H1 (cell line): ENCODE measurements around the gene GALE. TPM values are rescaled to one million over a fixed set of nuclear protein-coding genes. Genes with fewer than 3 reads are reported as not detected.

ENCODE experiments used
- CTCF ChIA-PET: fragments of 300-600 bp; sonication (Branson Sonifier 250); formaldehyde crosslinking; loops from one replicate; lab custom pipeline; 2021; ENCODE audit not compliant: partially characterized antibody; lab: Charles Lee
- POLR2A ChIA-PET: fragments of 300-600 bp; sonication (Branson Sonifier 250); formaldehyde crosslinking; loops from one replicate; lab custom pipeline; 2021; ENCODE audit warnings: inconsistent platforms; ENCODE audit not compliant: partially characterized antibody; lab: Charles Lee
- DNase-seq, 2 experiments: peaks; one replicate each; pipeline versions ENCODE4 v3.0.0 to v3.0.0-alpha.2; 2010 to 2022; ENCODE audit warnings: low spot score in 2 of 2, low read depth in 1 of 2, mixed read lengths in 1 of 2
- FAIRE-seq: peaks from 2 replicates; lab custom pipeline; 2011; peaks lifted over from hg19 to GRCh38; lab: Jason Lieb, UNC
- H2AFZ ChIP-seq: 2 replicates; pipeline ENCODE4 v1.8.1; 2012; ENCODE audit warnings: low read length, inconsistent platforms
- H2AK5ac ChIP-seq: 2 replicates; pipeline ENCODE4 v1.6.1; 2013; ENCODE audit warnings: low read depth, low read length
- H2BK120ac ChIP-seq: replicated peaks from 2 replicates; pipeline ENCODE3; 2013; ENCODE audit warnings: low read depth, low read length, inconsistent platforms
- H2BK12ac ChIP-seq: 2 replicates; pipeline ENCODE4 v1.6.1; 2013; ENCODE audit warnings: low read depth, low read length
- H2BK15ac ChIP-seq: 2 replicates; pipeline ENCODE4 v1.6.1; 2013; ENCODE audit warnings: low read length
- H2BK20ac ChIP-seq: 2 replicates; pipeline ENCODE4 v1.6.1; 2013; ENCODE audit warnings: low read length
- H2BK5ac ChIP-seq: 2 replicates; pipeline ENCODE4 v1.6.1; 2013; ENCODE audit warnings: low read depth, low read length
- H3K14ac ChIP-seq: 2 replicates; pipeline ENCODE4 v1.6.1; 2013; ENCODE audit warnings: inconsistent platforms; ENCODE audit not compliant: insufficient read length
- H3K18ac ChIP-seq: 2 replicates; pipeline ENCODE4 v1.6.1; 2013; ENCODE audit warnings: low read length; ENCODE audit errors: extremely low read depth
- H3K23ac ChIP-seq: 2 replicates; pipeline ENCODE4 v1.6.1; 2013; ENCODE audit warnings: inconsistent platforms; ENCODE audit not compliant: insufficient read length
- H3K23me2 ChIP-seq: 2 replicates; pipeline ENCODE4 v1.6.1; 2013; ENCODE audit warnings: low read depth, low read length
- H3K27ac ChIP-seq: 2 replicates; pipeline ENCODE4 v1.6.1; 2011; ENCODE audit warnings: low read depth, low read length, inconsistent platforms
- H3K27me3 ChIP-seq, 4 experiments: replicated peaks in 1 of 4; 1 replicate in 1 of 4; 2 replicates in 3 of 4; pipeline versions ENCODE4 v1.6.1 to v1.8.1; 2011 to 2013; ENCODE audit warnings: low read length in 3 of 4, mild to moderate bottlenecking in 3 of 4, inconsistent platforms in 2 of 4, mixed read lengths in 2 of 4, moderate library complexity in 1 of 4; ENCODE audit not compliant: control insufficient read depth in 3 of 4, insufficient read depth in 3 of 4; ENCODE audit errors: extremely low read depth in 1 of 4
- H3K36me3 ChIP-seq, 4 experiments: 2 replicates each; pipeline versions ENCODE4 v1.6.1 to v1.8.1; 2011 to 2013; ENCODE audit warnings: mild to moderate bottlenecking in 4 of 4, low read length in 3 of 4, moderate library complexity in 2 of 4, control low read depth in 1 of 4, inconsistent platforms in 1 of 4; ENCODE audit not compliant: insufficient read depth in 4 of 4, control insufficient read depth in 2 of 4
- H3K4ac ChIP-seq: replicated peaks from 2 replicates; pipeline ENCODE3; 2013; ENCODE audit warnings: low read length, low read depth, mixed read lengths, inconsistent platforms; ENCODE audit not compliant: insufficient read length
- H3K4me1 ChIP-seq, 4 experiments: replicated peaks in 1 of 4; 1 replicate in 1 of 4; 2 replicates in 3 of 4; pipeline versions ENCODE4 v1.6.1 to v1.8.1; 2011 to 2013; ENCODE audit warnings: low read length in 3 of 4, inconsistent platforms in 2 of 4, mixed read lengths in 1 of 4; ENCODE audit not compliant: insufficient read depth in 4 of 4, control insufficient read depth in 3 of 4
- H3K4me2 ChIP-seq, 2 experiments: 2 replicates each; pipeline versions ENCODE4 v1.6.1 to v1.8.1; 2011 to 2013; ENCODE audit warnings: low read depth in 2 of 2, low read length in 2 of 2, control low read depth in 1 of 2, inconsistent platforms in 1 of 2, mild to moderate bottlenecking in 1 of 2; ENCODE audit not compliant: insufficient read depth in 1 of 2
- H3K4me3 ChIP-seq, 4 experiments: fragments of 200-600, 300-600 bp in 1 of 4; sonication (generic), shearing (Covaris generic), sonication (Bioruptor Twin) in 1 of 4; 2 replicates each; pipeline versions ENCODE4 v1.5.1 to v1.8.1; 2011 to 2016; ENCODE audit warnings: low read length in 4 of 4, low read depth in 3 of 4, control low read depth in 2 of 4, inconsistent platforms in 2 of 4, mild to moderate bottlenecking in 2 of 4, mixed read lengths in 1 of 4, moderate library complexity in 1 of 4; ENCODE audit not compliant: insufficient read depth in 2 of 4; ENCODE audit errors: extremely low read depth in 1 of 4
- H3K56ac ChIP-seq: replicated peaks from 2 replicates; pipeline ENCODE3; 2013; ENCODE audit warnings: low read depth, mild to moderate bottlenecking, mixed read lengths, low read length, inconsistent platforms; ENCODE audit not compliant: insufficient read length
- H3K79me1 ChIP-seq: 2 replicates; pipeline ENCODE4 v1.6.1; 2013; ENCODE audit warnings: low read depth, low read length, control low read depth
- H3K79me2 ChIP-seq, 2 experiments: 2 replicates each; pipeline versions ENCODE4 v1.6.1 to v1.8.1; 2012 to 2013; ENCODE audit warnings: low read length in 2 of 2, mild to moderate bottlenecking in 2 of 2, inconsistent platforms in 1 of 2; ENCODE audit not compliant: insufficient read depth in 2 of 2, control insufficient read depth in 1 of 2
- H3K9ac ChIP-seq, 4 experiments: replicated peaks in 1 of 4; 1 replicate in 1 of 4; 2 replicates in 3 of 4; pipeline versions ENCODE4 v1.6.1 to v1.8.1; 2011 to 2013; ENCODE audit warnings: low read depth in 3 of 4, low read length in 3 of 4, control low read depth in 2 of 4, mild to moderate bottlenecking in 2 of 4, moderate library complexity in 2 of 4, inconsistent platforms in 1 of 4; ENCODE audit errors: extremely low read depth in 1 of 4
- H3K9me3 ChIP-seq, 2 experiments: 2 replicates each; pipeline versions ENCODE4 v1.6.1 to v1.8.1; 2012 to 2013; ENCODE audit warnings: mild to moderate bottlenecking in 2 of 2, moderate library complexity in 2 of 2, control low read depth in 1 of 2, inconsistent platforms in 1 of 2, low read depth in 1 of 2, low read length in 1 of 2, mixed read lengths in 1 of 2; ENCODE audit not compliant: insufficient read depth in 2 of 2
- H4K20me1 ChIP-seq, 2 experiments: replicated peaks in 1 of 2; 2 replicates each; pipeline versions ENCODE3 to v1.8.1; 2011 to 2013; ENCODE audit warnings: inconsistent platforms in 2 of 2, low read length in 2 of 2, mild to moderate bottlenecking in 1 of 2; ENCODE audit not compliant: insufficient read depth in 2 of 2, control insufficient read depth in 1 of 2
- H4K5ac ChIP-seq: 2 replicates; pipeline ENCODE4 v1.6.1; 2013; ENCODE audit warnings: low read length, low read depth, mixed read lengths, inconsistent platforms; ENCODE audit not compliant: insufficient read length
- H4K8ac ChIP-seq: 2 replicates; pipeline ENCODE4 v1.8.0; 2013; ENCODE audit warnings: mild to moderate bottlenecking, moderate library complexity, low read length, inconsistent platforms; ENCODE audit not compliant: insufficient read depth; ENCODE audit errors: extremely low read depth
- H4K91ac ChIP-seq: replicated peaks from 2 replicates; pipeline ENCODE3; 2013; ENCODE audit warnings: low read length, mixed read lengths, inconsistent platforms; ENCODE audit not compliant: insufficient read length
- CHD1 ChIP-seq: IDR thresholded peaks from 2 replicates; pipeline ENCODE4 v1.6.1; 2012; ENCODE audit warnings: low read depth, low read length, improper control_type of control experiment
- CTBP2 ChIP-seq: IDR thresholded peaks from 2 replicates; pipeline ENCODE4 v1.7.0; 2011; ENCODE audit warnings: borderline replicate concordance, mild to moderate bottlenecking, moderate library complexity, mixed read lengths, low read length; ENCODE audit not compliant: insufficient read depth, insufficient read length
- HDAC6 ChIP-seq: IDR thresholded peaks from one replicate; pipeline ENCODE4 v1.7.1; 2012; ENCODE audit warnings: low read depth, mild to moderate bottlenecking, inconsistent platforms, low read length, moderate library complexity
- KDM4A ChIP-seq: IDR thresholded peaks from one replicate; pipeline ENCODE4 v1.7.1; 2012; ENCODE audit warnings: low read depth, mild to moderate bottlenecking, moderate library complexity, low read length, inconsistent platforms; ENCODE audit not compliant: severe bottlenecking
- RNF2 ChIP-seq: fragments of 200-900, 300-1000 bp; sonication (generic); IDR thresholded peaks from 2 replicates; pipeline ENCODE4 v1.7.1; 2016; ENCODE audit warnings: borderline replicate concordance, low read depth, mild to moderate bottlenecking, antibody characterized with exemption, low read length; ENCODE audit not compliant: poor library complexity, severe bottlenecking; ENCODE audit errors: missing control alignments
- RXRA ChIP-seq: IDR thresholded peaks from 2 replicates; pipeline ENCODE4 v1.6.1; 2011; ENCODE audit warnings: low read depth, mild to moderate bottlenecking, low read length, moderate library complexity; ENCODE audit not compliant: insufficient read depth
- SAP30 ChIP-seq: fragments of 300-600 bp; sonication (generic); IDR thresholded peaks from 2 replicates; pipeline ENCODE4 v1.7.1; 2012; ENCODE audit warnings: low read length, moderate library complexity, mild to moderate bottlenecking, inconsistent platforms; ENCODE audit not compliant: insufficient read depth, insufficient replicate concordance
- SP2 ChIP-seq: IDR thresholded peaks from 2 replicates; pipeline ENCODE4 v1.6.1; 2012; ENCODE audit warnings: mild to moderate bottlenecking, low read length, inconsistent platforms
- SP4 ChIP-seq: IDR thresholded peaks from 2 replicates; pipeline ENCODE4 v1.6.1; 2012; ENCODE audit warnings: low read length, inconsistent platforms
- WGBS, 2 experiments: shearing (Covaris generic) in 1 of 2; methylation state at CpG; one replicate each; pipeline versions ENCODE4 v1.1.6 to v1.1.7; 2013 to 2015; ENCODE audit warnings: low lambda C conversion rate in 2 of 2, mixed read lengths in 2 of 2, inconsistent platforms in 1 of 2, low coverage in 1 of 2, missing lambda C conversion rate in 1 of 2; ENCODE audit not compliant: insufficient replicate concordance in 2 of 2, insufficient coverage in 1 of 2, insufficient read length in 1 of 2; ENCODE audit errors: extremely low coverage in 1 of 2, missing lambda C conversion rate in 1 of 2; 5-methylcytosine and 5-hydroxymethylcytosine counted together
- polyA plus RNA-seq, 7 experiments: library from polyadenylated mRNA; depleted of rRNA in 3 of 7; stranded (reverse) in 5 of 7; unstranded in 2 of 7; fragments of >200 nt in 5 of 7; fragments of 200-250 nt in 2 of 7; gene quantifications; 1 replicate in 5 of 7; 2 replicates in 1 of 7; 4 replicates in 1 of 7; pipeline versions ENCODE4 v1.2.1 to v1.2.3, GENCODE V29; 2011 to 2013; ENCODE audit warnings: missing spikeins in 2 of 7, mixed read lengths in 2 of 7
- total RNA-seq: library from RNA; stranded (reverse); fragmentation: NEBNext Ultra II Directional; extraction: Animal tissue kit (Norgen Biotek cat#: 25700); gene quantifications from 2 replicates; pipeline ENCODE4 v1.2.1, GENCODE V29; 2021

Gene GALE
- total and polyA plus RNA-seq, 2 of the 8 experiments (the other 6 are each of a cell fraction or from before 2014, with no cell fraction given) = 26.0 to 33.9 TPM

GRCh38 chr1:23768733-23769132, 31.8 kb downstream of the GALE start:
- DNase-seq = no peak
- peaks cover 0 to 1% of the 10 kb centered on the region in 2 experiments for H4K20me1 ChIP-seq
- no peak overlapping the region for H3K14ac ChIP-seq
- no peak overlapping the region for H2BK12ac ChIP-seq
- no peak overlapping the region for H3K9ac ChIP-seq
- peaks cover 2 to 6% (median 4%) of the 10 kb centered on the region in 4 experiments; a peak in 4 of 8 replicates for H3K36me3 ChIP-seq
- no peak overlapping the region for H2BK20ac ChIP-seq
- no peak overlapping the region for H4K5ac ChIP-seq
- H2AK5ac ChIP-seq = no peak overlapping the region
- H3K23me2 ChIP-seq = no peaks in the 10 kb centered on the region
- no peak for TF ChIP-seq RXRA
- TF ChIP-seq SP2 = no peak
- no peak for TF ChIP-seq SAP30
- no peak for TF ChIP-seq CTBP2
- no peak for TF ChIP-seq SP4
- no peak for TF ChIP-seq HDAC6
- no peak for TF ChIP-seq KDM4A
- no peak for TF ChIP-seq CHD1
- no peak for TF ChIP-seq RNF2
- no peaks in the 10 kb centered on the region for H3K79me1 ChIP-seq
- H3K27me3 ChIP-seq = no peaks in the 10 kb centered on the region
- WGBS, 2 experiments = 88% methylated on average over 5 of the region's 5 CpGs; no CpG with 5 or more reads in 1 of the 2 experiments
- H3K4me1 ChIP-seq = no peaks in the 10 kb centered on the region
- H3K18ac ChIP-seq = no peak overlapping the region
- no peak overlapping the region for H2AFZ ChIP-seq
- H3K4me2 ChIP-seq = no peak overlapping the region
- no peak overlapping the region for H2BK15ac ChIP-seq
- H3K4ac ChIP-seq = no peak overlapping the region
- POLR2A ChIA-PET = interaction anchor here (0.8 to 1.0 kb wide), 2 partner anchors 25 to 44 kb away, joined by 3 read pairs; partner anchors contain the start of gene ELOA
- no peak overlapping the region for H3K23ac ChIP-seq
- FAIRE-seq = no peak
- H3K56ac ChIP-seq = no peak overlapping the region
- no peak overlapping the region for H3K4me3 ChIP-seq
- no peak overlapping the region for H4K91ac ChIP-seq
- no peak overlapping the region for H4K8ac ChIP-seq
- H3K27ac ChIP-seq = no peak overlapping the region
- H3K9me3 ChIP-seq = no peaks in the 10 kb centered on the region
- no peak overlapping the region for H2BK5ac ChIP-seq
- no peak overlapping the region for H2BK120ac ChIP-seq
- CTCF ChIA-PET = interaction anchor here (0.9 to 1.6 kb wide), 3 partner anchors 11 to 30 kb away, joined by 3 to 4 read pairs (median 3); no protein-coding TSS in a partner anchor
- H3K79me2 ChIP-seq = no peaks in the 10 kb centered on the region
